ENCODE data around the gene CACNA1I. TPM values are rescaled to one million over a fixed set of nuclear protein-coding genes. Genes with fewer than 3 reads are reported as not detected.

CACNA1I gene
- total RNA-seq, 1 experiment from 2014 or later, result 0.15 TPM

- no peaks in the 10 kb centered on the region for H3K79me2 ChIP-seq (ENCODE audit: insufficient read depth, low read length)
- no peak overlapping the region for H3K27ac ChIP-seq (ENCODE audit: low read depth, low read length)
- no peak overlapping the region for H3K9ac ChIP-seq (ENCODE audit: low read length)
- TF ChIP-seq RAD21 (IDR thresholded peaks at IDR 0.05; ENCODE audit: low read depth) (peak; percentile 79), YY1 (IDR thresholded peaks at IDR 0.05; ENCODE audit: extremely low read depth, insufficient replicate concordance, low read depth, low read length) (peak; percentile 37), FOSL1 (IDR thresholded peaks at IDR 0.05; ENCODE audit: low read depth) (no peak), JUND (IDR thresholded peaks at IDR 0.05) (no peak), POLR2AphosphoS5 (IDR thresholded peaks at IDR 0.05; ENCODE audit: low read depth, low read length) (no peak)
- TF ChIP-seq, protein P1, sequence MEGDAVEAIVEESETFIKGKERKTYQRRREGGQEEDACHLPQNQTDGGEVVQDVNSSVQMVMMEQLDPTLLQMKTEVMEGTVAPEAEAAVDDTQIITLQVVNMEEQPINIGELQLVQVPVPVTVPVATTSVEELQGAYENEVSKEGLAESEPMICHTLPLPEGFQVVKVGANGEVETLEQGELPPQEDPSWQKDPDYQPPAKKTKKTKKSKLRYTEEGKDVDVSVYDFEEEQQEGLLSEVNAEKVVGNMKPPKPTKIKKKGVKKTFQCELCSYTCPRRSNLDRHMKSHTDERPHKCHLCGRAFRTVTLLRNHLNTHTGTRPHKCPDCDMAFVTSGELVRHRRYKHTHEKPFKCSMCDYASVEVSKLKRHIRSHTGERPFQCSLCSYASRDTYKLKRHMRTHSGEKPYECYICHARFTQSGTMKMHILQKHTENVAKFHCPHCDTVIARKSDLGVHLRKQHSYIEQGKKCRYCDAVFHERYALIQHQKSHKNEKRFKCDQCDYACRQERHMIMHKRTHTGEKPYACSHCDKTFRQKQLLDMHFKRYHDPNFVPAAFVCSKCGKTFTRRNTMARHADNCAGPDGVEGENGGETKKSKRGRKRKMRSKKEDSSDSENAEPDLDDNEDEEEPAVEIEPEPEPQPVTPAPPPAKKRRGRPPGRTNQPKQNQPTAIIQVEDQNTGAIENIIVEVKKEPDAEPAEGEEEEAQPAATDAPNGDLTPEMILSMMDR (IDR thresholded peaks at IDR 0.05 in 2 of 3, conservative IDR thresholded peaks at IDR 0.05 in 1 of 3; ENCODE audit: borderline replicate concordance in 1 of 3, insufficient read depth in 1 of 3, low read depth in 2 of 3, low read length in 2 of 3), result peak; percentile 70 to 74 (median 73); a peak in 5 of 6 replicates
- DNase-seq (ENCODE audit: low read depth, low spot score) (no peak), ATAC-seq (peak; percentile 89)
- H3K4me3 ChIP-seq (replicated peaks in 1 of 2; ENCODE audit: low read depth in 1 of 2, low read length in 2 of 2), result no peak overlapping the region
- no peak overlapping the region for H2AFZ ChIP-seq (ENCODE audit: low read depth, low read length, poor library complexity, severe bottlenecking)
- intact Hi-C loops (cut with micrococcal nuclease), result loop anchor here (2.0 kb wide), 1 partner anchor 482 kb away; no protein-coding TSS in a partner anchor
- H4K20me1 ChIP-seq (ENCODE audit: insufficient read depth), result no peaks in the 10 kb centered on the region
- ChIA-PET POLR2A (interaction anchor here (0.8 kb wide), 1 partner anchor 501 kb away, joined by 4 read pairs; no protein-coding TSS in a partner anchor), RAD21 (ENCODE audit: low non-redundant PET in 1 of 2, low total read pairs in 2 of 2, uncharacterized antibody in 2 of 2, unreplicated experiment in 2 of 2) (interaction anchor here (1.3 kb wide), 2 partner anchors 481 to 482 kb away, joined by 4 to 5 read pairs; no protein-coding TSS in a partner anchor), CTCF (interaction anchor here (0.7 to 3.0 kb wide), 6 partner anchors 9 to 496 kb away, joined by 3 to 19 read pairs (median 4); no protein-coding TSS in a partner anchor)
- no peaks in the 10 kb centered on the region for H3K9me3 ChIP-seq (ENCODE audit: control insufficient read depth in 1 of 2, insufficient read depth in 1 of 2, low read depth in 1 of 2, low read length in 2 of 2)
- H3K27me3 ChIP-seq (ENCODE audit: insufficient read depth, low read length), result peaks cover 14% of the 10 kb centered on the region; the same call in 1 of the 2 replicates
- no TSS peak for BruUV-seq (replicated peaks)
- H3K4me2 ChIP-seq (ENCODE audit: low read length), result no peak overlapping the region
- peaks cover 3 to 8% of the 10 kb centered on the region in 2 experiments; a peak in 2 of 4 replicates for H3K4me1 ChIP-seq (ENCODE audit: control insufficient read depth in 1 of 2, insufficient read depth in 2 of 2, low read length in 2 of 2)
- no peaks in the 10 kb centered on the region for H3K36me3 ChIP-seq (ENCODE audit: control insufficient read depth in 1 of 2, insufficient read depth in 2 of 2, low read length in 2 of 2)
- no peaks in the 10 kb centered on the region for H3K9me2 ChIP-seq (ENCODE audit: insufficient read depth)
These were observed 27.5 kb upstream of the CACNA1I start for GRCh38 chr22:39543095-39543494.
